Activated gamma-delta T cell (primary cell): Measurements from ENCODE around the gene CCDC122.

Source experiments
- DNase-seq: peaks from one replicate; lab custom pipeline; 2025; lab: John Stamatoyannopoulos, UW

Gene CCDC122

DNA sequence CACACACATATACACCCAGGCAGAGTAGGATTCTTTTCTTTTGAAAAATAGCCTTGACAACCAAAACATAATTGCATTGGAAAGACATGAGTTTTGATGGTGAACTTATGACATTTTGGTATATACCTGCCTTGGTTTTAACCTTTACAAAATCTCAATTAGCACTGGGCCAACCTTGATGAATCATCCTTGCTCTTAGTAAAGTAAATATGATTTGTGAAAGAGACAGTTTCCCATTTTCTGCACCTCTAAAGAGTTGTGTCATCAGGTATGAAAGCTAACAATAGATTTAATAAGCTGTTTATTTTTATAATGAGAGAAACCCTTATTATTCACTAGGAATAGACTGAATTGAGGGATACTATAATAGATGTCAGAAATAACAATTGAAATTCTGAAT is 77.0 kb downstream of the CCDC122 start:
- DNase-seq = no peak

DNA sequence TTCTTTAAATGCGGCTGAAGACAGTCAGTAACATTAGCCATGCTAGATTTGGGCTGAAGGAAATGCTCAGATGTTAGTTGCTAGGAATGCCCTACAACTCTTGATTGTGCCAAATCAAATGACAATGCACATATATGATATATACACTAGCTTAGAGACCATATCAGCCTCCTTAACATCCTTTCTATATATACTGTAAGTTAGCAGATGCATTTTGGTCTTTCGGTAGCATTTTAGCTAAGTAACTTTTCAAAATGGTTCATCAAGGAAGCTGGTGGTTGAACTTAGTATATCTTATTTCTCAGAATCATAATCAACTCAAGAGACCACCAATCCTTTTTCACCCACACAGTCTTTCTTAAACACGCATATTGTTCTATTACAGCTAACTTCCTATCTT is 78.7 kb downstream of the CCDC122 start:
- no peak for DNase-seq

GRCh38 chr13:43799191-43799590 is 80.3 kb downstream of the CCDC122 start:
- DNase-seq = no peak

DNA sequence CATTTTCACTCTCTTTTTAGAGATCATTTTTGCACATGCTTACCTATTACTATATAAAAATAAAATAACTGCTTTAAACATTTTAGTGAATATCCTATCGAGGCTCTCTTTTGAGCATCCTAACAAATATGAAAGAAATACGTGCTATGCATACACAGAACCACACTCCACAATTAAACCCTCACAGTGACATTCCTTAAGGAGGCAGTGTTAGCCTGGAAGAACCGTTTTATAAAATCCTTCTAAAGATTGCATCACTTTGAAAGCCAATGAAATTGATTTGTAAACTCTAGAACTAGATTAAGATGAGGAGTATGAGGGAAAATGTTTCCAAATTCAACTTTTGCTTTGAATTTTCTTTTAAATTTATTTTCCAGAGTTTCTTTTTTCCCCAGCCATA is 81.7 kb downstream of the CCDC122 start:
- no peak for DNase-seq

GRCh38 chr13:43797159-43797558 is 82.4 kb downstream of the CCDC122 start:
- DNase-seq = no peak

GRCh38 chr13:43794416-43794815 is 85.1 kb downstream of the CCDC122 start:
- DNase-seq = no peak

GRCh38 chr13:43792076-43792881 is 87.3 kb downstream of the CCDC122 start:
- DNase-seq = no peak

GRCh38 chr13:43787997-43788396 is 91.5 kb downstream of the CCDC122 start:
- no peak for DNase-seq

- no peak for DNase-seq
These were observed 92.0 kb downstream of the CCDC122 start for GRCh38 chr13:43787518-43787891.

DNA sequence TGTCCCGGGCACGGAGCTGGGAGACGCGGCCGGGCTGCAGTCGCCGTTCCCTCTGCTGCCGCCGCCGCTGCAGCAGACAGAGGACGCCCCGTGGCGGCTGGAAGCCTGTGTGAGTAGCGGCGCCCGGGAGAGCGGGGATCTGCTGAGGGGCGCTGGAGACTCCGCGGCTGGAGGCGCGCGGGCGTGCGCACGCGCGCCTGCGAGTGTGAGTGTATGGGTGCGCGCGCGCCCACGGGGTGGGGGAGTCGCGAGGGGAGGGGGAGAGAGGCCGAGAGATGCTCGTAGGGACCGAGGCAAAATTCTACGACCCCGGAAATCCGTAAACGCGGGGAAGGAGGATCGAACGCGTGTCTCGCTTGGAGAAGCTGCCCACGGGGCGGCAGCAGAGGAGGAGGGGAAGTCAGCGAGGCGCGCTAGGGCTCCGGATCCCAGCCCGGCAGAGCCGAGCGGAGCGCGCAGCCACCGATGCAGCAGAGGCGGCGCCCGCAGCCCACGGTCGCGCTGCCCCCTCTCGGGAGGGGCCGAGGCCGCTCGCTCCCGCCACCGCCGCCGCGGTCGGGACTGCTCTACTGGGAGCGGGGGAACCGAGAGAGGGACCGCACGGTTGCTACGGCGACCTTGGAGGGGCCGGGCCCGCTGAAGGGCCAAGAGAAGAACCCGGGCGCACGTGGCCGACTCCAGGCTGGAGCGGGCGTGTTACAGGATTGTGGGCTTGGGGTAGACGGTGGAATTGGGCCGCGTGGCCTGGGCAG is 92.6 kb downstream of the CCDC122 start, which contains the start of gene ENOX1:
Gene ENOX1 (minus strand): TSS at position 207 of the 752 bp plus-strand sequence.
- peak; percentile 8 for DNase-seq

DNA sequence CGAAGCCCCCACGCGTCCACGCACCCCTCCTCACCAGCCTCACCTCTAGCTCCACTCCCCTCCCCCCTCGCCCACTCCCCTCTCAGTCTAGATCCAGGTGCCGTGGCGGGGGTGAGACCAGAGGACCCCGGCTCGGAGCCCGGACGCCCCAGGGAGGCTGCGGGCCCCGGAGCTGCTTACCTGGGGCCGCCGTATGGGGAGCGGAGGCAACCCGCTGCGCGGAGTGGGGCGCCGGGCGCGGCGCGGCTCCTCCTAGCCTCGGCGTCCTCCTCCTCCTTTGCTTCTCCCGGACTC is 93.1 kb downstream of the CCDC122 start:
- DNase-seq = no peak
